NAMALWA (cell line): ENCODE measurements around the gene RNF166.

Experiments used
- DNase-seq: peaks from one replicate; pipeline ENCODE4 v3.0.0-alpha.2; 2015; ENCODE audit warnings: low spot score

RNF166 gene

GRCh38 chr16:88739139-88739976, 33.1 kb upstream of the RNF166 start:
- DNase-seq = no peak

DNA sequence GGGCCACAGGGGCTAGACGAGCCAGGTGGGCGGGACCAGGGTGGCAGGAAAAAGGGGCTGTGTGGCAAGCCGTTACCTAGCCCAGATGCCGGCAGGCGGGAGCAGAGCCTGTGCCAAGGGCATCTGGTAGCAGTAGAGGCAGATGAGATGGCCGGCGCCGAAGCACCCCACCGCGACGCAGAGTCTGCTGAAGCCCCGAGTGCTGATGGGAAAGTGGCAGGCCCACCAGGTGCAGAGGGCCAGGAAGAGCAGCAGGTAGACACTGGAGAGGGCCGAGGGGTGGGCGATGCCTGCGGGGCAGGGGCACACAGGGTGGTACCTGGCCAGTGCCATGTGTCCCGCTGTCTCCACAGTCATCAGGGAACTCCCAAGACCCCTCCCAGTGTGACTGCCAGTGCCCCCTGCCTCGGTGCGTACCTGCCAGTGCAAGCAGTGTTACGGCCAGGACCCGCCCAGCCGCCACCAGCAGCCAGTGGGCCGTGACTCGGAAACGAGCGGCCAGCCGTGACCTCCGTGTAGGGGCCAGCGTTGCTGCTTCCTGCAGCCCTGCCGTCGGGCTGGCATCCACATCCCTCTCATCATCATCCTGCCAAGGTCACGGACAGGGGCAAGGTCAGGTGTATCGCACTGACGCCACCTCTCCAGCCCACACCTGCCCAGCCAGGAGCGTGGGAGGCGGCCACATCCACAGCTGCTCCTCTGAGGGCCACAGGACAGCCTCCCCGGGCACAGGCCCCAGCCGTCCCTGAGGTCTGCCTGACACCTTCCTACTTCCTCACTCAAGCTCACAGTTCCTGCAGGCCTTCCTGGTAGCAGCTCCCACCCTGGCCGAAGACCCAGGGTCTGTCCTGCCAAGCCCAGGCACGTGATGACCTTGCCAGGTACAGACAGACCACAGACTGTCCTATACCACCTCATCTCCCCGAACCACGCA, 32.2 kb upstream of the RNF166 start:
- DNase-seq = no peak

DNA sequence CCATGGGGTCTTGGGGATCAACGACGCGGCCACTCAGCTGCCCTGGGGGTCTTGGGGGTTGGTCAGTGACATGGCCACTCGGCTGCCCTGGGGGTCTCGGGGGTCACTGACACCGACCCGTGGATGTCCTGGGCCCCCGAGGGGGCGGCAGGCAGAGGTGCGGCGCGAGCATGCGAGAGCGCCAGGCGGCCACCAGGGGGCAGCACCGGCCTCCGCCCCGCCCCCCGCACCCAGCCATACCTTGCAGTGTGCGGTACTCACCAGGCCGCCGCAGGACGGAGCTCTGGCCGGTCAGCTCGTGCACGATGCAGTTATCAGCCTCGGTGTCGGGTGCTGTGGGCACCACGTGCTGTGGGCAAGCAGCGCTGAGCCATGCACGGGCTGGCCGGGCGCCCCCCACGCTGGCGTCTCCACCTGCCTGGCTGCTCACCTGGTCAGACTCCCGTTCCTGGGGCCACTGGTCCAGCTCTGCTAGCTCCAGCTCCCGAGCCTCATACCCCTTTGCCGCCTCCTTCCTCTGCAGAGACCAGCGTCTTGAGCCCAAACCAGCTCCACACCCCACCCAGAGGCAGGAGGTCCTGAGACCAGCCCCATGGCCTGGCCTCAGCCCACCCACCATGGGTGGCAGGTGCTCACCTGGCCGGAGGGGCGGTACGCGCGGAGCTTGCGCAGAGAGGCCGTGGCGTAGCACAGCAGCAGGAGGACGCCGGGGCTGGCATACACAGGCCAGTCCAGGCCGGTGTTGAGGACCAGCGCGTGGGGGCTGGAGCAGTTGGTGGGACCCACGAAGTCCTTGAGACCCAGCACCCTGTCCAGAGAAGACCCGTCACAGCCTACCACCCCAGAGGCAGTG, 31.3 kb upstream of the RNF166 start:
- peak; percentile 78 for DNase-seq

GRCh38 chr16:88736496-88736895, 30.3 kb upstream of the RNF166 start:
- DNase-seq = no peak

GRCh38 chr16:88736088-88736487, 29.9 kb upstream of the RNF166 start:
- no peak for DNase-seq

GRCh38 chr16:88735616-88736015, 29.4 kb upstream of the RNF166 start:
- DNase-seq = no peak

DNA sequence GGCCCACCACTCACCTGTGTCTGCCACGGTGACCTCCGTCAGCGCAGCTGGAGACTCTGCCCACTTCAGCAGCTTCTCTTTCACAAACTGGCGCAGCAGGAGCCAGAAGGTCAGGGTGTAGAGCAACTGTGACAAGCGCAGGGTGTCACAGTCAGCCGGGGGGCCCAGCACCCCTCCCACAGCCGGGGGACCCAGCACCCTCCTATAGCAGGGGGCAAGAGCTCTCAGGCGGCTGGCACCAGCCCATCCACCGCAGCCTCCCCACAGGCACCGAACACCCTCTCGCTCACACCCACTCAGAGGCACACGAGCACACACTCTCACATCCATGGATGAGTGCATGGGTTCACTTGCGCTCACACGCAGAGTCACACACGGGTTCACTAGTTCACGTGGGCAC, 28.9 kb upstream of the RNF166 start:
- no peak for DNase-seq

- DNase-seq = no peak
Observed at GRCh38 chr16:88734361-88734728, 28.1 kb upstream of the RNF166 start.

- no peak for DNase-seq
Observed at GRCh38 chr16:88733630-88734360, 27.6 kb upstream of the RNF166 start.

- no peak for DNase-seq
Observed at GRCh38 chr16:88732961-88733294, 26.7 kb upstream of the RNF166 start.

- peak; percentile 31 for DNase-seq
Observed at GRCh38 chr16:88732172-88732960, 26.2 kb upstream of the RNF166 start.

- no peak for DNase-seq
Observed at GRCh38 chr16:88731699-88732098, 25.5 kb upstream of the RNF166 start.

- no peak for DNase-seq
Observed at GRCh38 chr16:88730632-88731607, 24.7 kb upstream of the RNF166 start.

DNA sequence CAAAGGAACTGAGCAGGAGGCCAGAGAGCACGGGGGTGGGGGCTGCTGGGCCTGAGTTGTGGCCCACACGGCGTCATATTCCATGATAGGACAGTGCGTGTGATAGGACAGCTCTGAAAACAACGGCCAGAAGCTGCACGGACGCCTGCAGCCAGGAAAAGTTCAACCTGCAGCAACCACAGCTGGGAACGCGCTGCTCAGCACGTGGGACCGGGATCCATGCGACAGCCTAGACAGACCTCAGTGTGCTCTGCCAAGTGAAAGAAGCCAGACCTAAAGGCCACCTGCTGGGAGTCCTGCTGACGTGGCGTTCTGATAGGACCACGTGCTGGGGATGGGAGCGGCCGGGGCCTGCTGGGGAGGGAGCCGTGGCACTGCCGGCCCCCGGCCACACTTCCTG, 21.7 kb upstream of the RNF166 start:
- DNase-seq = no peak

- no peak for DNase-seq
Observed at GRCh38 chr16:88726981-88727380, 20.8 kb upstream of the RNF166 start.

DNA sequence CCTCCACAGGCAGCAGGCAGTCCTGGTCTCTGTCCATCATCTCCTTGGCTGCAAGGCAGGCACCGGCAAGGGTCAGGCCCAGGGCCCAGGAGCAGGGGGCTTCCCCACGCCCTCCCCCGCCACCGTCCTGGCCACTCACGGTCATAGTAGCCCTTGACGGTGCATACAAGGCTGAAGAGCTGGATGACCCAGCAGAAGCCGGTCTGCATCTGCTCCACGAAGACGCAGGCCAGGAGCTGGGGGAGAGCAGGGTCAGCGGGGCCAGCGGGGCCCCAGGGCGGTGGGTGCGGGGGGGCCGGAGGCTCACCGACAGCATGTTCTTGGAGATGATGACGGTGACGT, 20.2 kb upstream of the RNF166 start:
- DNase-seq = no peak

- no peak for DNase-seq
Observed at GRCh38 chr16:88725609-88726407, 19.6 kb upstream of the RNF166 start.

- no peak for DNase-seq
Observed at GRCh38 chr16:88724855-88725555, 18.8 kb upstream of the RNF166 start.
